Activated CD4-positive, alpha-beta memory T cell treated with anti-CD3 and anti-CD28 coated beads, Interleukin-2, amount 10 ng/mL, durations not matched to agents 7 days and 5 days (primary cell): Measurements from ENCODE around the gene SNX32. TPM values are rescaled to one million over a fixed set of nuclear protein-coding genes. Genes with fewer than 3 reads are reported as not detected.

Source experiments
- CTCF ChIA-PET: fragments of 350-600 bp; sonication (Branson Sonifier 250); formaldehyde crosslinking; loops from one replicate; lab custom pipeline; 2021; ENCODE audit warnings: antibody characterized with exemption, inconsistent platforms; lab: Charles Lee
- POLR2A ChIA-PET: fragments of 350-600 bp; sonication (Branson Sonifier 250); formaldehyde crosslinking; loops from one replicate; lab custom pipeline; 2021; ENCODE audit warnings: antibody characterized with exemption; lab: Charles Lee
- DNase-seq: peaks from one replicate; pipeline ENCODE4 v3.0.0-alpha.2; 2020
- H3K27ac Mint-ChIP-seq: one replicate; pipeline ENCODE4 v1.8.0; 2021; ENCODE audit warnings: mild to moderate bottlenecking, mixed read lengths
- H3K27me3 Mint-ChIP-seq: one replicate; pipeline ENCODE4 v1.8.0; 2021; ENCODE audit warnings: mixed read lengths
- H3K36me3 Mint-ChIP-seq: one replicate; pipeline ENCODE4 v1.8.0; 2021; ENCODE audit warnings: low read depth, mixed read lengths
- H3K4me1 Mint-ChIP-seq: one replicate; pipeline ENCODE4 v1.8.0; 2021; ENCODE audit warnings: mixed read lengths
- H3K4me3 Mint-ChIP-seq: one replicate; pipeline ENCODE4 v1.8.0; 2021; ENCODE audit warnings: mild to moderate bottlenecking, mixed read lengths
- H3K9me3 Mint-ChIP-seq: one replicate; pipeline ENCODE4 v1.8.0; 2021; ENCODE audit warnings: mixed read lengths
- total RNA-seq, 2 experiments: library from RNA; stranded (reverse); gene quantifications; one replicate each; pipeline ENCODE4 v1.2.3, GENCODE V29; 2021

SNX32 gene
- total RNA-seq, 2 experiments from 2014 or later, result 0.83 to 1.6 TPM

DNA sequence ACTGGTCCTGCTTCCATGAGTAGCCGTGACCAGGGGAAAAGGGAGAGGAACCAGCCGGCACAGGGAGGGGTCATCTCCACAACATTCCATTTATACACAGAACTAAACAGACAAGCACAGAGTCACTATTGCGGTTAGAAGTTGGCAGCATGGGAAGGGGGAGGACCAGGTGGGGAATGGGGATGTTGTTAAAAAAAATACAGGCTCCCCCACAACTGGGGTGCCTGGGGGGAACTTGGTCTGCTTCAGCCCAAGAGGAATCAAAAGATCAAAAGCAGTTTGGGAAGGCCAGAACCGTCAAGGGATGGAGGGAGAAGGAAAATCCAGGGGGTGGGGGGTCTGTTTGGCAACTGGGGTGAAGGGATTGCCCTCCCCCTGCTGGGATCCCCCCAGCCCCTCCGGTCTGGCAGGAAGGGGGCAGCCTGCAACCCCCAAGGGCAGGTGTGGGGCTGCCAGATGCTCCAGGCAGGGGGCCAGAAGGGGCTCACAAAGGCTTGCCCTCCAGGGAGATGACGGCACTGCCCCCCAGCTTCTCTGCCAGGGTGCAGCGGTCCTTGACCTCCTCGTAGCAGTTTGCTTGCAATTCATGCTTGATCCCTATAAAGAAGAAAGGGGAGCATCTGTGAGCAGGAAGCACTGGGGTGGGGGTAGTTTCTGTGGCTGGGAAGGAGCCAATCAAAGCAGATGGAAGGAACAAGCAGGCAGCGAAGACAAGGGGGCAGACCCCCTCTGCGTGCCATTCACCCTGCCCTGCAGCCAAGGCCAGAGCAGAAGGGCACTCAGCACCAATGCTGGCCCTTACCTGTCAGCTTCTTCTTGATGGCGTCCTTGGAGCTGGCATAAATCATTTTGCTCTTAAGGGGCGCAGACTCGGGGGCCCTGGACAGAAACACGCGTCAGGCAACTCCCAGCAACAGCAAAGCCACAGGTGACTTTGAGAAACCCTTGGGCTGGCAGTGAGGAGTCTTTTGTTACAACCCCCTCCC lies 21.4 kb downstream of the SNX32 start:
- DNase-seq, result no peak
- CTCF ChIA-PET, result interaction anchor here (1.4 to 8.7 kb wide), 2 partner anchors 33 to 143 kb away, joined by 4 to 251 read pairs; partner anchors contain the start of genes CCDC85B, FIBP and KAT5
- Mint-ChIP-seq H3K27me3 (no peaks in the 10 kb centered on the region), H3K27ac (peak overlapping the region; percentile 83), H3K4me3 (peak overlapping the region; percentile 91), H3K36me3 (peaks cover 72% of the 10 kb centered on the region), H3K4me1 (peaks cover 45% of the 10 kb centered on the region), H3K9me3 (peaks cover 5% of the 10 kb centered on the region)
- POLR2A ChIA-PET, result interaction anchor here (0.7 to 8.9 kb wide), 6 partner anchors 15 to 147 kb away, joined by 3 to 284 read pairs (median 18); partner anchors contain the start of genes AP5B1, BANF1, CCDC85B and EFEMP2

DNA sequence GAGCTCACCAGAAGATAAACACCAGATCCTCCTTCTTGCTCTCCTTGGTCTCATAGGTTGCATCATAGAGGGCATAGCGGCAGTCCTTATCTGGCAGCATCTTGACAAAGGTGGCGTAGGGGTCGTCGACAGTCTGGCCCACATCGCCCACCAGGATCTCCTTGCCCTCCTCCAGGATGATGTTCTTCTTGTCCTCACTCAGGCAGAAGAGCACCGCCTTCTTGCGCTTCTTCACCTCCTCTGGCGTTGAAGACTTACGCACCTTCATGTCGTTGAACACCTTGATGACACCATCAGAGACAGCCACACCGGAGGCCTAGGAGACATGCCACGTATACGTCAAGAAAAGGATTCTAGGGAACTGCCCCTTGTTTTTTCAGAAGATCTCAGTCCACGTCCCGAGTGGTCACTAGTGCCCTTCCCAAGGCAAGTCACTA lies 22.2 kb downstream of the SNX32 start:
- peaks cover 5% of the 10 kb centered on the region for H3K9me3 Mint-ChIP-seq
- CTCF ChIA-PET, result interaction anchor here (1.4 to 8.7 kb wide), 2 partner anchors 32 to 144 kb away, joined by 4 to 251 read pairs; partner anchors contain the start of genes CCDC85B, FIBP and KAT5
- H3K4me3 Mint-ChIP-seq, result peak overlapping the region; percentile 91
- no peak for DNase-seq
- peaks cover 48% of the 10 kb centered on the region for H3K4me1 Mint-ChIP-seq
- POLR2A ChIA-PET, result interaction anchor here (0.7 to 8.9 kb wide), 7 partner anchors 14 to 241 kb away, joined by 3 to 284 read pairs (median 8); partner anchors contain the start of genes AP5B1, BANF1, CCDC85B and EFEMP2
- peak overlapping the region; percentile 83 for H3K27ac Mint-ChIP-seq
- no peaks in the 10 kb centered on the region for H3K27me3 Mint-ChIP-seq
- H3K36me3 Mint-ChIP-seq, result peaks cover 68% of the 10 kb centered on the region

DNA sequence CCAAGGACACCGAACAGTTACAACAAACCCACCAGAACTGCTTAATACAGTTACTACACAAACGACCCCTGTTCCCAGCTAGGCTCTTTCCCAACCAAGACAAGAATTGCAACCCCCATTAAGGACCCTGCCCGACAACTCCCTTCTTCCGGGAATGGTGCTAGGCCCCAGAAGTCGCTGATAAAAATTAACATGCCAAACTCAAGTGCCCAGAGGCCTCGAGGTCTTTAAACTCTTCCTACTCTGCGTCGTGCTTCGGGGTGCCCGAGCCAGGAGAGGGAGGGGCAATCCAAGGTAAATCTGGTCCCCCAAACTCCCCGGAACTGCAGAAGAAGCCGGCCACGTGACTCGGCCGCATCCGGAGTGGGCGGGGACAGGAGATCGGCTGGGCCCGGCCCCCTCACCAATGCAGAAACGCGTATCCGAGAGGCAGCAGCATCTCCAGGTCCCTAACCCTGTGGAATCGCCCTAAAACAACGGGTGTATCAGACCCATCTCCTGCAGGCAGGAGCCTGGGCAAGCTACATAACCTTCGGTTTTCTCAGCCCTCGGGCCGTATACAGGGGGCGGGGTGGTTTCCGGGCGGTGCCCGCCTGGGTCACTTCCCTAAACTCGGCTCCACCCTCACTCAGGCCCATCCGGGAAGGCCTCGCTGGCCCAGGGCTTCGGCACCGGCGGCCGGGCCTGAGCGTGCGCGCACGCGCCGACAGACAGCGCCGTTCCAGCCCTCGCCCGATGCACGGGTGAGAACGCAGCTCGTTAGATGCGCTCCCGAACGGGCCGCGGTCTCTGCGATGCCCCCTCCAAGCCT lies 23.1 kb downstream of the SNX32 start:
- Mint-ChIP-seq H3K4me1 (peaks cover 57% of the 10 kb centered on the region), H3K36me3 (peaks cover 66% of the 10 kb centered on the region), H3K27ac (peak overlapping the region; percentile 83), H3K9me3 (peaks cover 2% of the 10 kb centered on the region), H3K4me3 (peak overlapping the region; percentile 91), H3K27me3 (no peaks in the 10 kb centered on the region)
- DNase-seq, result peak; percentile 90
- CTCF ChIA-PET, result interaction anchor here (1.4 to 8.7 kb wide), 3 partner anchors 31 to 145 kb away, joined by 4 to 251 read pairs (median 7); partner anchors contain the start of genes CCDC85B, FIBP and KAT5
- POLR2A ChIA-PET, result interaction anchor here (0.6 to 8.9 kb wide), 12 partner anchors 13 to 242 kb away, joined by 3 to 284 read pairs (median 8); partner anchors contain the start of genes AP5B1, BANF1, C11orf68 and CCDC85B

DNA sequence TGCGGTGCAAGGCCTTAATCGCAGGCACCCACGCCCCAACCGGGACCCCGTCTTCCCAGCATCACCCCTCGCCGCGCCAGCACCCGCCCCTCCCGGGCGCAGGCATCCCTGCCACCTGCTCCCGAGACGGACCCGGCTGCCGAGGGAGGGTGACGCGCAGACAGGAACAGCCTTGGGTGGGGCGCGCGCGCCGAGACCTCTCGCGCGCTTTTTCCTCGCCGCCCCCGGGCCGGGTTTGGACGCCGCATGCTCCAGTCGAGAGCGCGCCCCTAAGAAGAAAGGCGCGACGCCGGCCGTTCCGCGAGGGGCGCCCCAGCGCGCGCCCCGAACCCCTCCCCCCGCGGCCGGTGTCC lies 23.7 kb downstream of the SNX32 start:
- H3K27ac Mint-ChIP-seq, result peak overlapping the region; percentile 83
- no peaks in the 10 kb centered on the region for H3K9me3 Mint-ChIP-seq
- peak overlapping the region; percentile 91 for H3K4me3 Mint-ChIP-seq
- peaks cover 61% of the 10 kb centered on the region for H3K4me1 Mint-ChIP-seq
- peaks cover 64% of the 10 kb centered on the region for H3K36me3 Mint-ChIP-seq
- ChIA-PET CTCF (interaction anchor here (1.2 to 8.7 kb wide), 3 partner anchors 30 to 146 kb away, joined by 4 to 251 read pairs (median 7); partner anchors contain the start of genes AP5B1, CCDC85B, FIBP and KAT5), POLR2A (interaction anchor here (1.0 to 8.9 kb wide), 14 partner anchors 8 to 242 kb away, joined by 4 to 284 read pairs (median 12); partner anchors contain the start of genes AP5B1, BANF1, C11orf68 and CCDC85B)
- H3K27me3 Mint-ChIP-seq, result no peaks in the 10 kb centered on the region
- peak; percentile 70 for DNase-seq

DNA sequence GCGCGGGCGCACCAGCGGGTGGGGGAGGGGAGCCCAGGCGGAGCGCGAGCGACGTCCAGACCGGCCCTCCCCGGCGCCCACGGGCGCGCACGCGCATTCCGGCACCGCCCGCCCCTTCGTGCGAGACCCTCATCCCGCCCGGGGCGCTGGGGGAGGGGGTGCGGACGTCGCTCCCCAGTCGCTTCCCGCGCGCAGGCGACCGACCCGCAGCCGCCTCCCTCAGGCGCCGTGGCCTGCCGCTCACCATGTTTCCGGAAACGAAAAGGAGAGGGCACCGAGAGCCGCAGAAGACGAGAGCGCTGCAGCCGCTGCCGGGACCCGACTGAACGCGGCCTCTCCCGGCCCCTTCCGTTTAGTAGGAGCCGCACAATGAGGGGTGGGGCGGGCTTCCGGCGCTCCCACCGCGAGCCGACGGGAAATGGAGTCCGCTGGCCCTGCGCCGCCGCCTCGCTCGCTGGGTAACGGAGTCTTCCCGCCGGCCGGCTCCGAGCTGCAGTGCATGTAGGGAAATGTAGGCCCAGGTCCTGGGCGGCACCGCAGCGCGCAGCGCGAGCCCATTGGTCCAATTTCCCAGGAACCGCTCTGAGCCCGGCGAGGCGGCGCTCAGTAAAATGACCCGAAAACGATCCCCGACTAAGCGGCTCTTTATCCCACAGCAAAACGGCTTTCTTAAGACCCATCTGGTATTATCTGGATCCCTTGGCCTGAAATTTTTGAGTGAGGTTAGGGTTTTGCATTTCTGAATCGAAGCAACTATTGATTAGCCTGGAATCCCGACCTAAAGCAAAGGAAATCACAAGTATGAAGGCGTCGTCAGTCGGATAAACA lies 24.3 kb downstream of the SNX32 start, which contains the start of gene CFL1:
Gene CFL1 (minus strand): TSS at position 328 of the 828 bp plus-strand sequence. CDS start 81 bp downstream, at position 247.
- peak; percentile 99 for DNase-seq
- peaks cover 66% of the 10 kb centered on the region for H3K4me1 Mint-ChIP-seq
- peaks cover 64% of the 10 kb centered on the region for H3K36me3 Mint-ChIP-seq
- ChIA-PET POLR2A (interaction anchor here (0.6 to 8.9 kb wide), 27 partner anchors 8 to 736 kb away, joined by 3 to 284 read pairs (median 9); partner anchors contain the start of genes AP5B1, BANF1, C11orf68 and CCDC85B), CTCF (interaction anchor here (1.2 to 8.7 kb wide), 6 partner anchors 19 to 146 kb away, joined by 4 to 251 read pairs (median 10); partner anchors contain the start of genes AP5B1, CCDC85B, FIBP and KAT5)
- H3K27ac Mint-ChIP-seq, result peak within 1 kb of the TSS; percentile 97
- H3K9me3 Mint-ChIP-seq, result no peaks in the 10 kb centered on the region
- peak within 1 kb of the TSS; percentile 91 for H3K4me3 Mint-ChIP-seq
- no peaks in the 10 kb centered on the region for H3K27me3 Mint-ChIP-seq

DNA sequence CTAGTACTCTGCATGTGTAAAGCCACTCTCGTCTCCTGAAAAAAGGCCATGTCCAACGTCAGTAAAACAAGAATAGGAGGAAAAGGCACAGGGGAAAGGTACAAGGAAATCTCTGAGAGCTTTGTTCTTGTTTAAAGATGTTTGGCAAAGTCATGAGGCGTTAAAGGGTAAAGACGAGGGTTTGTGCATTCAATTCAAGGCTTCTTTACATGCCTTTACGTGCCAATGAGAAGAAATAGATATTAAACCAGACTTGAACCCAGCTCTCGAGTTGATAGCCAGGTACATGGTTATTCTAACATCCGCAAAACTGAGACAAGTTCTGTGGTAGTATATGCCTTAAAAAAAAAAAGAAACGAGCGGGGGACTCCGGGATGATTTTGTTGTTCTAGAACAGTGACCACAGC lies 24.9 kb downstream of the SNX32 start:
- peak overlapping the region; percentile 84 for H3K4me3 Mint-ChIP-seq
- CTCF ChIA-PET, result interaction anchor here (1.2 to 8.7 kb wide), 11 partner anchors 12 to 243 kb away, joined by 4 to 251 read pairs (median 12); partner anchors contain the start of genes AP5B1, CCDC85B, CTSW and FIBP
- no peak for DNase-seq

DNA sequence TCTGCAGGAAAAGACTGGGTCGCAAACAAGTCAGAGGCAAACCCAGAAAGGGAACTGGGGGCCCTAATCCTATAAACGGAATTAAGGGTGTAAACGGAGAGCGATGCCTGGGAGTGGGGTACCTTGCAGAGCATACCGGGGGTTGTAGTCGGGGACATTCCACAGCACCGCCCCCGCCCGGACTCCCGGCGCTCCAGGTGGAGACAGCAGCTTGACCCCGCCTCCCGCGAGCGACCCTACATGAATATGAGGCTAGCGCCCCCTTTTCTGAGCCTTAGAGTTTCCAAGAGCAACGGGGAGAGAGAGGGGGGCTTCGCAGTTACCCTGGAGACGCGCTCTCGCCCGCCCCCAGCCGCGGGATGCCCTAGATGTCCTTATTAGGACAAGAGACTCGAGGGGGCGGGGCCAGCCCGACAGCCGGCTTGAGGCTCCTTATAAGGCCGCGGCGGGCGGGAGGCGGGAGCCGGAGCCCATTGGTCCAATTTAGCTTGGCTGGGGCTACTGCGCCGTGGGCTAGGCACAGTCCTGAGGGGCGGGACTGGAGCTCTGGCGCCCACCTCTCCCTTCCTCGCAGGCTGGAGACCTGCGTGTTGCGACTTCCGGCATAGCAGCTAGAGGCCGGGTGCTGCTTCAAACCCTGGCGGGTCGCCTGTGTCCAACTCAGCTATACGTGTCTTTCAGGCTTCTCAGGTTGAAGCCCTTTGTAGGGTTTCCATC lies 25.5 kb downstream of the SNX32 start:
- H3K4me3 Mint-ChIP-seq, result peak overlapping the region; percentile 84
- peak overlapping the region; percentile 97 for H3K27ac Mint-ChIP-seq
- H3K27me3 Mint-ChIP-seq, result no peaks in the 10 kb centered on the region
- H3K36me3 Mint-ChIP-seq, result peaks cover 63% of the 10 kb centered on the region
- ChIA-PET POLR2A (interaction anchor here (0.6 to 8.9 kb wide), 37 partner anchors 9 to 1115 kb away, joined by 3 to 284 read pairs (median 6); partner anchors contain the start of genes AP5B1, BANF1, C11orf68 and CCDC85B), CTCF (interaction anchor here (0.6 to 8.7 kb wide), 39 partner anchors 8 to 360 kb away, joined by 3 to 251 read pairs (median 6); partner anchors contain the start of genes AP5B1, BANF1, C11orf68 and CCDC85B)
- DNase-seq, result peak; percentile 99
- peaks cover 62% of the 10 kb centered on the region for H3K4me1 Mint-ChIP-seq
- H3K9me3 Mint-ChIP-seq, result no peaks in the 10 kb centered on the region

More for the DNA sequence above, 24.9 kb downstream of the SNX32 start:
- POLR2A ChIA-PET, result interaction anchor here (0.6 to 8.9 kb wide), 29 partner anchors 8 to 983 kb away, joined by 3 to 284 read pairs (median 12); partner anchors contain the start of genes AP5B1, BANF1, C11orf68 and CCDC85B
- peaks cover 66% of the 10 kb centered on the region for H3K4me1 Mint-ChIP-seq
- no peaks in the 10 kb centered on the region for H3K9me3 Mint-ChIP-seq
- peak overlapping the region; percentile 97 for H3K27ac Mint-ChIP-seq
- H3K27me3 Mint-ChIP-seq, result no peaks in the 10 kb centered on the region
- H3K36me3 Mint-ChIP-seq, result peaks cover 64% of the 10 kb centered on the region

DNA sequence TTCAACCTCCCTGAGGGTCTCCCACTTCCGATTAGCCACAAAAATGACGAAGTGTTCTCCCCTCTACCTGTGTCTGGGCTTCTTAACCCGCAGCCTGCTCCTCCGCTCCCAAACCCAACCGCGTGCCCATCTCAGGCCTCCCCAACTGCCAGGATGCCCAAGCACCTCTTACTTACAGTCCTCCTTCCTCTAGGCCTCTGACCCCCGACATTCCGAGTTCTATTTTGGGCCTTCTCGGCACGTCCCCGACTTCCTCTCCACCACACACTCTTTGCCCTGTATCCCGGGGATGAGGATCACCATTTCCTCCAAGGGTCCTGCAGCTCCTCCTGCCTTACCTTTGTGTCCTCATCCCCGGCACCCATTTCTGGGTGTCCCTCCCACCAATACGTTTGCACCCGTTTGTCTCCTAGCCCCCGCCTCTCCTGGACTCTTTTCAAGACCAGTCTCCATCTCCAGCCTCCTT lies 26.1 kb downstream of the SNX32 start:
- H3K36me3 Mint-ChIP-seq, result peaks cover 61% of the 10 kb centered on the region
- ChIA-PET POLR2A (interaction anchor here (0.6 to 8.9 kb wide), 37 partner anchors 10 to 1115 kb away, joined by 3 to 284 read pairs (median 6); partner anchors contain the start of genes AP5B1, BANF1, C11orf68 and CCDC85B), CTCF (interaction anchor here (0.6 to 8.7 kb wide), 43 partner anchors 8 to 360 kb away, joined by 3 to 251 read pairs (median 5); partner anchors contain the start of genes AP5B1, BANF1, C11orf68 and CCDC85B)

DNA sequence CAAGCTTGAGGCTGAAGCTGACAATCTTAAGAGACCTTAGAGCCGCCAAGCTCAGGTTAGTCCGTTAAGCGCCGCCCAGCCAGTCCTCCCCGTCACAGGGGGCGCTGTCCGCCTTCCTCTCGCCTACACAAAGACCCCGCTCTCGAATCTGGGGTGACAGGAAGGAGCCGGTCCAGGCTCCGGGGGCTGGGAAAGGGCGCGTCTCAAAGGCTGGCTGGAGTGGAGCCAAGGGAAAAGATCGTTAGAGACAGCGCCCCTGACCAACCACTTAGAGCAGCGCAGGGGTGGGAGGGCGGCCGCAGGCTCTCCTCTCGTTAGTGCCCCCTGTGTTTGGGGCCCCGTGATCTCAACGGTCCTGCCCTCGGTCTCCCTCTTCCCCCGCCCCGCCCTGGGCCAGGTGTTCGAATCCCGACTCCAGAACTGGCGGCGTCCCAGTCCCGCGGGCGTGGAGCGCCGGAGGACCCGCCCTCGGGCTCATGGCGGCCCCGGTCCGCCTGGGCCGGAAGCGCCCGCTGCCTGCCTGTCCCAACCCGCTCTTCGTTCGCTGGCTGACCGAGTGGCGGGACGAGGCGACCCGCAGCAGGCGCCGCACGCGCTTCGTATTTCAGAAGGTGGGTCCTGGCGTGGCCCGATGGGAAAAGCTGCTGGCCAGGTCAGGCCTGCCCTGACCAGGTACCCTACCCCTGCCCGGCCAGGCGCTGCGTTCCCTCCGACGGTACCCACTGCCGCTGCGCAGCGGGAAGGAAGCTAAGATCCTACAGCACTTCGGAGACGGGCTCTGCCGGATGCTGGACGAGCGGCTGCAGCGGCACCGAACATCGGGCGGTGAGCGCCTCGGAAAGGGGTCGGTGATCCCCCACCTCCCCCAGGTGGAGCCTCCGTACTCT lies 26.8 kb downstream of the SNX32 start, which contains the start of gene MUS81:
Gene MUS81 (plus strand): TSS at position 156 of the 887 bp plus-strand sequence. CDS start 321 bp downstream, at position 477.
- Mint-ChIP-seq H3K9me3 (no peaks in the 10 kb centered on the region), H3K27me3 (no peaks in the 10 kb centered on the region), H3K36me3 (peaks cover 60% of the 10 kb centered on the region), H3K4me1 (peaks cover 52% of the 10 kb centered on the region), H3K4me3 (peak within 1 kb of the TSS; percentile 84), H3K27ac (peak within 1 kb of the TSS; percentile 97)
- CTCF ChIA-PET, result interaction anchor here (0.6 to 8.7 kb wide), 41 partner anchors 9 to 361 kb away, joined by 3 to 251 read pairs (median 5); partner anchors contain the start of genes AP5B1, BANF1, C11orf68 and CCDC85B
- POLR2A ChIA-PET, result interaction anchor here (0.6 to 8.9 kb wide), 40 partner anchors 10 to 1116 kb away, joined by 3 to 284 read pairs (median 6); partner anchors contain the start of genes AP5B1, BANF1, C11orf68 and CCDC85B
- DNase-seq, result peak; percentile 97

More for the DNA sequence above, 26.1 kb downstream of the SNX32 start:
- Mint-ChIP-seq H3K4me1 (peaks cover 56% of the 10 kb centered on the region), H3K27me3 (no peaks in the 10 kb centered on the region), H3K4me3 (peak overlapping the region; percentile 84), H3K9me3 (no peaks in the 10 kb centered on the region), H3K27ac (peak overlapping the region; percentile 97)
- DNase-seq, result no peak
